ENCODE data around the gene PRAC1.

GRCh38 chr17:48738803-48739526 lies 16.6 kb upstream of the PRAC1 start:
- TF ChIP-seq CTCF (IDR thresholded peaks at IDR 0.05) (no peak), POLR2A (IDR thresholded peaks at IDR 0.05; ENCODE audit: low read depth) (no peak), POLR2AphosphoS5 (IDR thresholded peaks at IDR 0.05) (no peak), EP300 (IDR thresholded peaks at IDR 0.05) (no peak)
